HG03196 (cell line): ENCODE results near the gene COLGALT1.
"Not testable (repeated sequence)": the region's sequence is repeated elsewhere in the genome, so short reads cannot be mapped to it uniquely, and the experiment has no call there.

Experiments used
- ATAC-seq: cut with Tn5 transposase; IDR thresholded peaks from one replicate; pipeline ENCODE4 v1.9.1; 2021; ENCODE audit not compliant: unreplicated experiment

COLGALT1 gene

GRCh38 chr19:17557466-17557865, 2.0 kb downstream of the COLGALT1 start:
- ATAC-seq: no peak

GRCh38 chr19:17560205-17560595, 4.8 kb downstream of the COLGALT1 start:
- no peak for ATAC-seq

- ATAC-seq: no peak
These were observed 6.6 kb downstream of the COLGALT1 start for GRCh38 chr19:17562097-17562496.

GRCh38 chr19:17562561-17562960, 7.1 kb downstream of the COLGALT1 start:
- ATAC-seq: no peak

DNA sequence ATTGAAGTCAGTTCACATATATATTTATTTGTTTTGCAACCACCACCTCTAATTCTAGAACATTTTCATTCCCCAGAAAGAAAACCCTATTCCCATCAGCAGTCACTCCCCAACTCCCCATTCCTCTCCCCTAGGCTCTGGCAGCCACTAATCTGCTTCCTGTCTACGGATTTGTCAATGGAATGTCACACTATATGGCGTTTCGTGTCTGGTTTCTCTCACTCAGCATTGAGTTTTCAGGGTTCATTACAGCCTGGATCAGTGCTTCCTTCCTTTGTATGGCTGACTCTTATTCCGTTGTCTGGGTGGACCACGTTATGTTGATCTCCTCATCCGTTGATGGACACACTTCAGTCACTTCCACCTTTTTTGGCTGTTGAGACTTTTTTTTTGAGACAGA, 9.3 kb downstream of the COLGALT1 start:
- ATAC-seq: no peak

- no peak for ATAC-seq
These were observed 10.2 kb downstream of the COLGALT1 start for GRCh38 chr19:17565611-17566010.

DNA sequence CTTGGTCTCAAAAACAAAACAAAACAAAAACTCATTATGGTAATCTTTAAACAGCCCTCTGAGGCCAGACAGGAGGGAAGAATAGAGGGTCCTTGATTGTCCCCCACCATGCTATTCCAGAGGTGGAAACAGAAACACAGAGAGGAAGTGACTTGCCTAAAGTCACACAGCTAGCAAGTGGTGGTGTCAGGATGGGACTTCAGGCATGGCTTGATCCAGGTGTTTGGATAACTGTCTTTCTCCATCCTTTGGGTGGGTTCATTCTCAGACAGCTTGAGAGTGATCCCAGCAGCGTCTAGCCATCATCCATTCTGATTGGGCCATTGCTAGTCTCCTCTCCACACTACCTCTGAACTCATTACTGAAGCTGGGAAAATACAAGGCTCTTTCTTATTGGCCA, 12.5 kb downstream of the COLGALT1 start:
- ATAC-seq: no peak

- ATAC-seq: not testable (repeated sequence)
These were observed 14.8 kb downstream of the COLGALT1 start for GRCh38 chr19:17570291-17570690.

DNA sequence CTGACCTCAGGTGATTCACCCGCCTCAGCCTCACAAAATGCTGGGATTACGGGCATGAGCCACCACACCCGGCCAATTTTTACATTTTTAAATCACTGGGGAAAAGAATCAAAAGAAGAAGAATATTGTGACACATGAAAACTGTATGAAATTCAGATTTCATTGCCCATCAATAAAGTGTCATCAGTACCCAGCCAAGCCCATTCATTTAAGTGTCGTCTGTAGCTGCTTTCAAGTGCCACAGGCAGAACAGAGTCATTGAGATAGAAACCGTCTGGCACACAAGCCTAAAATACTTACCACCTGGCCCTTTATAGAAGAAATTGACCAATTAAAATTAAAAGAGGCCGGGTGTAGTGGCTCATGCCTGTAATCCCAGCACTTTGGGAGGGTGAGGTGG, 15.3 kb downstream of the COLGALT1 start:
- no peak for ATAC-seq

DNA sequence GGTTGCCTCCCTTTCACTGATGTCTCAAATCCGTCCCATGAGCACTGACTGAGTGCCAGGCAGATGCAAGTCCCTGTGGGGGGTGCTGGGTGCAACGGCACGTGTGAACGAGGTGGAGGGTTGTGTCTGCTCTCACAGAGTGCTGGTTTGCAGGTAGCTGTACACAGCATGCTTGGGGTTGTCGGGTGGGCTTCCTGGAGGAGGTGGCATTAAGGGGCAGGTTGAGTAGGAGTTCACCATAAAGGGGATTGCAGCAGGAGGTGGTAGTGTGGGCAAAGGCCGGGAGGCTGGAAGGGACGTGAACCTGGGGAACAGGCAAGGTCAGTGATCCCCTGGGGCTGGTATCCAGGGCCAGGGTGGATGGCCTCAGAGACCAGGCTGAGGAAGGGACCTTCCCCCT, 17.2 kb downstream of the COLGALT1 start:
- no peak for ATAC-seq

- ATAC-seq: no peak
These were observed 20.7 kb downstream of the COLGALT1 start for GRCh38 chr19:17575871-17576757.

GRCh38 chr19:17576758-17577456, 21.5 kb downstream of the COLGALT1 start:
- ATAC-seq: no peak

- ATAC-seq: no peak
These were observed 22.1 kb downstream of the COLGALT1 start for GRCh38 chr19:17577457-17578097.

GRCh38 chr19:17579661-17580244, 24.3 kb downstream of the COLGALT1 start:
- no peak for ATAC-seq

GRCh38 chr19:17580470-17581144, 25.2 kb downstream of the COLGALT1 start:
- ATAC-seq: no peak

DNA sequence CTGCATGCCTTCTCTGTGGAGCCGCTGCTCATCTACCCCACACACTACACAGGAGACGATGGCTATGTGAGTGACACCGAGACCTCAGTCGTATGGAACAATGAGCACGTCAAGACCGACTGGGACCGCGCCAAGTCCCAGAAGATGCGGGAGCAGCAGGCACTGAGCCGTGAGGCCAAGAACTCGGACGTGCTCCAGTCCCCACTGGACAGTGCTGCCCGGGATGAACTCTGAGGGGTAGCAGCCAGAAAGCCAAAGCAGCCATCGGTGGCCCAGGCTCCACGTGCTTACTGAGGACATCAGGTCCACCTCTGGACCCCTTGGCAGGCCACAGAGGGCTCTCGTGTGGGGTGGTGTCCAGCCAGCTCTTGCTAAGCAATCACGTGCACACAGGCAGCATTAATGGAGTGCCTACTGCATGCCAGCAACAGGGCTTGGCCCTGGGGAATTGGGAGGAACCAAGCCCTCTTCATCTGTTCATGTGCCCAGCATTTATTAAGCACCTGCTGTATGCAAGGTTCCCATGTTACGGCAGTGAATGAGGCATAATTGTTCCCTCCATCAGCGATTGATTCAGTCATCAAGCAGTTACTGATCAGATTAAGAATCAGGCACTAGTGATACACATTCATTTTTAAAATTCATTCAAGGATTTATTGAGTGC, 25.9 kb downstream of the COLGALT1 start:
- no peak for ATAC-seq

DNA sequence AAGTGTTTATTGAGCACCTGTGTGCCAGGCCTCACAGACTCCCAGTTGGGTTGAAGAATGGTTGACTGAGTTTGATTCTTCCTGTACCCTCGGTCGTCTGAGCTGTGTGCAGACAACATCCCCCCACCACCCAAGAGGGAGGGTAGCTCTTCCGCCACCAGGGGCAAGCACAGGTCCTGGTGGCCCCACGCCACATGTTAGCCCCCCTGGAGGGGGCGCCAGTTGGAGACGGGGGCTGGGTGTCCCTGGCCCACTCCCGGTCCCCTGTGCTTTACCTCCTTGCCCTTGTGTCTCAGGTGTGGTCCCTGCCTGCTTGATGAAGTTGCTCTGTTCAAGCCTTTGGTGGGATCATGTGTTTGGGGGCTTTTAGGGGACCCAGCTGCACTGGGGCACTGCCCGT, 27.2 kb downstream of the COLGALT1 start:
- no peak for ATAC-seq

DNA sequence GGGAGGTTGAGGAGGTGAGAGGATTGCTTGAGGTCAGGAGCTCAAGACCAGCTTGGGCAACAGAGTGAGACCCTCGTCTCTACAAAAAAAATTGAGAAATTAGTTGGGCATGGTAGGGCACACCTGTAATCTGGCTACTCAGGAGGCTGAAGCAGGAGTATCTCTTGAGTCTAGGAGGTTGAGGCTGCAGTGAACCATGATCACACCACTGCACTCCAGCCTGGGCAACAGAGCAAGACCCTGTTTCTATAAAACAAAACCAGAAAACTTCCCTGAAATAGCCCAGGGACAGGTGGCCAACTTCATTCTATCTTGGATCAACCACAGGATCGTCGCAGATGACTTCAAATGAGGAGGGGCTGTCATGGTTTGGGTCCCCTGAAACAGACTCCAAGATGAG, 28.7 kb downstream of the COLGALT1 start:
- no peak for ATAC-seq

DNA sequence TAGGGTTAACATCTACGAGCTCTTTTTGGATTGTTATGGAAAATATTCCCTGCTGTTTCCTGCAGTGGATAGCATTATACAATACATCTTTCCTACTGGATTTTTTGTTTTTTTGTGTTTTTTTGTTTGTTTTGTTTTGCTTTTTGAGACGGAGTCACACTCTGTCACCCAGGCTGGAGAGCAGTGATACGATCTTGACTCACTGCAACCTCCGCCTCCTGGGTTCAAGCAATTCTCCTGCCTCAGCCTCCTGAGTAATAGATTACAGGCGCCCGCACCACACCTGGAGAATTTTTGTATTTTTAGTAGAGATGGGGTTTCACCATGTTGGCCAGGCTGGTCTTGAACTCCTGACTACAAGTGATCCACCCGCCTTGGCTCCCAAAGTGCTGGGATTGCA, 29.9 kb downstream of the COLGALT1 start:
- ATAC-seq: not testable (repeated sequence)

DNA sequence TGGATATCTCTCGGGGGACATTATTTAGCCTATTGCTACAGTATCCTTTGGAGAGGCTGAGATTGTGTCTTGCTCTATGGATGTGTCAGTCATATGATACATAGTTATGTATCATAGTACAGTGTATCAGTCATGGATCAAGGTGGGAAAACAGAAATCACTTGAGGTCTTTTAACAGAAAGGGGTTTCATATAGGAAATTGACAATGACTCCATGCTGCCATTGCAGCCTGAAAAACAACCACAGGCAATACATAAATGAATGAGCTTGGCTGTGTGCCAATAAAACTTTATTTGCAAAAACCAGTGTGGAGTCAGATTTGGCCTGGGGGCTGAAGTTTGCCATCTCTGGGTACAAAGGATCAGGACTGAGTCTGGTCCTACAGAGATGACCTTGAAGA, 35.4 kb downstream of the COLGALT1 start:
- no peak for ATAC-seq
